Neural progenitor cell (in vitro differentiated cells): ENCODE measurements around the gene SIGLEC10. TPM values are rescaled to one million over a fixed set of nuclear protein-coding genes. Genes with fewer than 3 reads are reported as not detected.

Experiments used
- DNase-seq: peaks from one replicate; pipeline ENCODE4 v3.0.0-alpha.2; 2016; ENCODE audit warnings: low spot score
- H2AFZ ChIP-seq: fragments of 200-600 bp; sonication (generic); replicated peaks from 2 replicates; pipeline ENCODE4 v1.6.1; 2016; ENCODE audit warnings: antibody characterized with exemption
- H3F3A ChIP-seq: fragments of 200-600 bp; sonication (generic); 2 replicates; pipeline ENCODE4 v1.6.1; 2016; ENCODE audit warnings: antibody characterized with exemption, low read depth
- H3K27ac ChIP-seq: fragments of 200-600 bp; sonication (generic); 2 replicates; pipeline ENCODE4 v1.5.1; 2016; ENCODE audit warnings: mild to moderate bottlenecking
- H3K27me3 ChIP-seq: fragments of 200-600 bp; sonication (generic); 2 replicates; pipeline ENCODE4 v1.6.1; 2016; ENCODE audit warnings: mild to moderate bottlenecking, moderate library complexity
- H3K36me3 ChIP-seq: fragments of 200-600 bp; sonication (generic); 2 replicates; pipeline ENCODE4 v1.5.1; 2016
- H3K4me1 ChIP-seq: fragments of 200-600 bp; sonication (generic); 2 replicates; pipeline ENCODE4 v1.6.1; 2016; ENCODE audit warnings: mixed run types
- H3K4me2 ChIP-seq: fragments of 200-600 bp; sonication (generic); 2 replicates; pipeline ENCODE4 v1.6.1; 2016
- H3K4me3 ChIP-seq: fragments of 200-600 bp; sonication (generic); 2 replicates; pipeline ENCODE4 v1.5.1; 2016
- H3K79me2 ChIP-seq: fragments of 200-600 bp; sonication (generic); 2 replicates; pipeline ENCODE4 v1.6.1; 2016; ENCODE audit warnings: low read depth
- H3K9ac ChIP-seq: fragments of 200-600 bp; sonication (generic); 2 replicates; pipeline ENCODE4 v1.6.1; 2016
- H3K9me3 ChIP-seq: fragments of 200-600 bp; sonication (generic); 2 replicates; pipeline ENCODE4 v1.5.1; 2016; ENCODE audit warnings: low read depth
- H4K20me1 ChIP-seq: fragments of 200-600 bp; sonication (generic); 2 replicates; pipeline ENCODE4 v1.6.1; 2016; ENCODE audit warnings: low read depth
- H3K27ac Mint-ChIP-seq: 3 replicates; pipeline ENCODE4 v1.8.0; 2021; ENCODE audit warnings: mixed read lengths
- H3K27me3 Mint-ChIP-seq: 2 replicates; pipeline ENCODE4 v1.8.0; 2022; ENCODE audit warnings: low read depth, mild to moderate bottlenecking, inconsistent platforms, moderate library complexity, mixed read lengths; ENCODE audit not compliant: insufficient read depth
- H3K36me3 Mint-ChIP-seq: 3 replicates; pipeline ENCODE4 v1.8.0; 2021; ENCODE audit warnings: mixed read lengths
- H3K4me1 Mint-ChIP-seq: 3 replicates; pipeline ENCODE4 v1.8.0; 2021; ENCODE audit warnings: mixed read lengths
- H3K4me3 Mint-ChIP-seq: 3 replicates; pipeline ENCODE4 v1.8.0; 2021; ENCODE audit warnings: mild to moderate bottlenecking, moderate library complexity, mixed read lengths
- H3K9me3 Mint-ChIP-seq: 3 replicates; pipeline ENCODE4 v1.8.0; 2020; ENCODE audit warnings: mixed read lengths
- EZH2 ChIP-seq: fragments of 200-600 bp; sonication (generic); IDR thresholded peaks from 2 replicates; pipeline ENCODE4 v1.6.1; 2017; ENCODE audit warnings: antibody characterized with exemption, mild to moderate bottlenecking, moderate library complexity
- EZH2phosphoT487 ChIP-seq: fragments of 200-600 bp; sonication (generic); IDR thresholded peaks from 2 replicates; pipeline ENCODE4 v1.6.1; 2017; ENCODE audit warnings: antibody characterized with exemption
- total RNA-seq: library from RNA; depleted of rRNA; stranded (reverse); fragments of >200 nt; gene quantifications from 2 replicates; pipeline ENCODE4 v1.2.3, GENCODE V29; 2015; ENCODE audit warnings: low replicate concordance
- TF ChIP-seq, protein P1 (sequence below): fragments of 200-600 bp; sonication (generic); IDR thresholded peaks from 2 replicates; pipeline ENCODE4 v1.5.1; 2017; ENCODE audit warnings: antibody characterized with exemption, mild to moderate bottlenecking

Gene SIGLEC10
- total RNA-seq, 1 donor from 2014 or later = not detected

DNA sequence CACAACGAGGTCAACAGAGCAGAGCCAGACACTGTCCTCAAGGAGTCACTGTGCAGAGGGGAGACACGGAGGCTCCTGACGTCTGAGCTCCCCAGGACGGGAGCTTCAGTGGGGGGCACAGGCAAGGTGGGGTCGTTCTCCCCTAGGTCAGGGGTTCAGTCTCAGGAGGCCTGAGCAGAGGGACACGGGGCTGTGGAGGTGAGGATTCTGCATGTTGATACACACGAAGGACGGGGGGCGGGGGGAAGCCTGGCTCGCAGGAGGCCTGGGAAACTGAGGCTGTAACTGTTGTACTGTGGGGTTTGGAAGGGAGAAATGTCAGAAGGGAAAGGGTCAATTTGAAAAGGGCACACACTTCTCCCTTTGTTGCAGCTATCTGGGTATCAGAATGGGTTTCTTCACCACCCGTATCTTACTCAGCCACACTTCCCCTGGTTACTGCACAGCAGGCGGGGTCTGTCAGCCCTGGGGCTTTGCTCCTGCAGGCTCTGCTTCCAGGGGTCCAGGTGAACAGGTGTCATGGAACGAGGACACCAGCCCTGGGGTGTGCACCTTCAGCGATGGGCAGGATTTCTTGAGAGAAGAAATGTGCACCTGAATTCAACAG, 41.6 kb upstream of the SIGLEC10 start:
- H2AFZ ChIP-seq = no peak overlapping the region
- H3F3A ChIP-seq = no peaks in the 10 kb centered on the region
- H3K9ac ChIP-seq = no peak overlapping the region
- no peaks in the 10 kb centered on the region for H4K20me1 ChIP-seq
- DNase-seq = no peak
- no peak overlapping the region for H3K4me2 ChIP-seq
- Mint-ChIP-seq H3K9me3 (peaks cover 2% of the 10 kb centered on the region), H3K4me1 (no peaks in the 10 kb centered on the region), H3K27me3 (peaks cover 15% of the 10 kb centered on the region), H3K27ac (no peak overlapping the region), H3K36me3 (no peaks in the 10 kb centered on the region), H3K4me3 (no peak overlapping the region)
- no peaks in the 10 kb centered on the region for H3K27me3 ChIP-seq
- H3K36me3 ChIP-seq = no peaks in the 10 kb centered on the region
- no peaks in the 10 kb centered on the region for H3K4me1 ChIP-seq
- no peak overlapping the region for H3K4me3 ChIP-seq
- no peaks in the 10 kb centered on the region for H3K79me2 ChIP-seq
- TF ChIP-seq, protein P1, sequence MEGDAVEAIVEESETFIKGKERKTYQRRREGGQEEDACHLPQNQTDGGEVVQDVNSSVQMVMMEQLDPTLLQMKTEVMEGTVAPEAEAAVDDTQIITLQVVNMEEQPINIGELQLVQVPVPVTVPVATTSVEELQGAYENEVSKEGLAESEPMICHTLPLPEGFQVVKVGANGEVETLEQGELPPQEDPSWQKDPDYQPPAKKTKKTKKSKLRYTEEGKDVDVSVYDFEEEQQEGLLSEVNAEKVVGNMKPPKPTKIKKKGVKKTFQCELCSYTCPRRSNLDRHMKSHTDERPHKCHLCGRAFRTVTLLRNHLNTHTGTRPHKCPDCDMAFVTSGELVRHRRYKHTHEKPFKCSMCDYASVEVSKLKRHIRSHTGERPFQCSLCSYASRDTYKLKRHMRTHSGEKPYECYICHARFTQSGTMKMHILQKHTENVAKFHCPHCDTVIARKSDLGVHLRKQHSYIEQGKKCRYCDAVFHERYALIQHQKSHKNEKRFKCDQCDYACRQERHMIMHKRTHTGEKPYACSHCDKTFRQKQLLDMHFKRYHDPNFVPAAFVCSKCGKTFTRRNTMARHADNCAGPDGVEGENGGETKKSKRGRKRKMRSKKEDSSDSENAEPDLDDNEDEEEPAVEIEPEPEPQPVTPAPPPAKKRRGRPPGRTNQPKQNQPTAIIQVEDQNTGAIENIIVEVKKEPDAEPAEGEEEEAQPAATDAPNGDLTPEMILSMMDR = no peak
- TF ChIP-seq EZH2 (no peak), EZH2phosphoT487 (no peak)
- H3K27ac ChIP-seq = no peak overlapping the region
- H3K9me3 ChIP-seq = no peaks in the 10 kb centered on the region

DNA sequence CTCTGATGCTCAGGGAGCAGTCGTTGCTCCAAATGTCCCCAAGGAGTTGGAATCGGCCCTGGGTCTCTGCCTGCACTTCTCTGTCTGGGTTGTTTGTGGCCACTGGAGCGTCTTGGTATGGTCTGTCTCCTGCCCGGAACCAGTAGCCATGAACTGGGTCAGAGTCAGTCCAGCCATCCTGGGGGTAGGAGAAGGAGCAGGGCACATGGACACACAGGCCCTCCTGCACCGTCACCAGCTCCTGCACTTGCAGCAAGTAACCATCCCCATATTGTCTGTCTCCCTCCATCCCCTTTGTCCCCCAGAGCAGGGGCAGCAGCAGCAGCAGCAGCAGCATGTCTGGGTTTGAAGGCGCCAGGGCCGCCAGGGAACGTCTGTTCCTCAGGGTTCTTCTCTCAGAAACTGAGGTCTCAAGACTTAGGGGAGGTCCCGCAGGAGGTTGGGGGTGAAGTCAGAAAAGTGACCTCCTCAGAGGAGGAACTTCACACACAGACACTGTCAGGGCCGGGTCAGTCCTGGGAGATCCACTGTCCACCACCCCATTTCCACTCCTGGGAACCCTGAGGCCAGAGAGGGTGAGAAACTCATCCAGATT, 40.7 kb upstream of the SIGLEC10 start, which contains the start of gene SIGLEC8:
SIGLEC8 (minus strand) TSS at position 404 of the 595 bp plus-strand sequence; CDS start at position 337, 67 bp downstream.
- H3K79me2 ChIP-seq = no peaks in the 10 kb centered on the region
- Mint-ChIP-seq H3K36me3 (no peaks in the 10 kb centered on the region), H3K4me1 (no peaks in the 10 kb centered on the region), H3K27ac (no peak within 1 kb of the TSS), H3K27me3 (peaks cover 14% of the 10 kb centered on the region), H3K9me3 (peaks cover 2% of the 10 kb centered on the region), H3K4me3 (no peak within 1 kb of the TSS)
- H3K27me3 ChIP-seq = no peaks in the 10 kb centered on the region
- no peak for DNase-seq
- no peaks in the 10 kb centered on the region for H4K20me1 ChIP-seq
- no peaks in the 10 kb centered on the region for H3F3A ChIP-seq
- TF ChIP-seq, protein P1 = no peak
- no peak for TF ChIP-seq EZH2
- no peak for TF ChIP-seq EZH2phosphoT487
- H3K27ac ChIP-seq = no peak within 1 kb of the TSS
- H3K4me1 ChIP-seq = no peaks in the 10 kb centered on the region
- H3K9ac ChIP-seq = no peak within 1 kb of the TSS
- H3K9me3 ChIP-seq = no peaks in the 10 kb centered on the region
- H2AFZ ChIP-seq = no peak within 1 kb of the TSS
- no peaks in the 10 kb centered on the region for H3K36me3 ChIP-seq
- H3K4me2 ChIP-seq = no peak within 1 kb of the TSS
- no peak within 1 kb of the TSS for H3K4me3 ChIP-seq

DNA sequence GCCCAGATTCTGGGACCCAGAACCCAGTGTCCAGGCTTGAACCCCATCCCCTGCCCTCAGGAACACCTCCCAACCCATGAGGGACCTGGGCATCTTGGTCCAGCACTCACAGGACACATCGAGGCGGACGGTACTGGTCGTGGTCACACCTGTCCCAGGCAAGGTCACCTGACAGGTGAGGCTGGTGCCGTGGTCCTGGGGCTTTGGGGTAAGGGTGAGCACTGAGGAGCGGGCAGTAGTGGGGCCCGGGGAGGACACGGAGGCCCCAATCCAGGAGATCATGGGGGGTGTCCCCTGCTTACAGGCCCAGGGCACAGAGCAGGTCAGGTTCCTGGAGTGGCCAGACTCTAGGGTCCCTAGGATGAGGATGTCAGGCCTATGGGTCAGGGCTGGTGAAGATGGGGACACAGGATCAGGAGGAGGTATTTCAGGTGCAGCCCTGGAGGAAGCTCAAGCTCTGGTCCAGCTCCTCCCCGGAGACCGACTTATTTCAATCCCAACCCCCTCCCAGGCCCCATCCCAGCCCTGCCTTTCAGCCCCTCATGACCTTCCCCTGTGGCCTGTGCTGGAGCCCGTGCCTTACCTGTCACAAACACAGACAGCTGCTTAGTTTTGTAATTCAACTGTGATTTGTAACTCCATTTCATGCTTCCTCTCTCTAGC, 40.0 kb upstream of the SIGLEC10 start:
- H3K4me3 Mint-ChIP-seq = no peak overlapping the region
- H3K36me3 ChIP-seq = no peaks in the 10 kb centered on the region
- no peaks in the 10 kb centered on the region for H3K4me1 ChIP-seq
- DNase-seq = no peak
- no peak overlapping the region for H3K4me2 ChIP-seq
- H3K27ac Mint-ChIP-seq = no peak overlapping the region
- TF ChIP-seq EZH2phosphoT487 = no peak
- no peak for TF ChIP-seq EZH2
- TF ChIP-seq, protein P1 = no peak
- no peak overlapping the region for H3K9ac ChIP-seq
- H2AFZ ChIP-seq = no peak overlapping the region
- no peaks in the 10 kb centered on the region for H3K36me3 Mint-ChIP-seq
- no peak overlapping the region for H3K4me3 ChIP-seq
- H3K27me3 Mint-ChIP-seq = peaks cover 12% of the 10 kb centered on the region
- H3K27me3 ChIP-seq = no peaks in the 10 kb centered on the region
- no peaks in the 10 kb centered on the region for H3F3A ChIP-seq
- no peaks in the 10 kb centered on the region for H3K4me1 Mint-ChIP-seq
- H3K9me3 ChIP-seq = no peaks in the 10 kb centered on the region
- no peaks in the 10 kb centered on the region for H4K20me1 ChIP-seq
- H3K27ac ChIP-seq = no peak overlapping the region
- H3K9me3 Mint-ChIP-seq = peaks cover 2% of the 10 kb centered on the region
- no peaks in the 10 kb centered on the region for H3K79me2 ChIP-seq
